ENCODE results near the gene BICD1.
"Not testable (repeated sequence)": the region's sequence is repeated elsewhere in the genome, so short reads cannot be mapped to it uniquely, and the experiment has no call there.

BICD1 gene

DNA sequence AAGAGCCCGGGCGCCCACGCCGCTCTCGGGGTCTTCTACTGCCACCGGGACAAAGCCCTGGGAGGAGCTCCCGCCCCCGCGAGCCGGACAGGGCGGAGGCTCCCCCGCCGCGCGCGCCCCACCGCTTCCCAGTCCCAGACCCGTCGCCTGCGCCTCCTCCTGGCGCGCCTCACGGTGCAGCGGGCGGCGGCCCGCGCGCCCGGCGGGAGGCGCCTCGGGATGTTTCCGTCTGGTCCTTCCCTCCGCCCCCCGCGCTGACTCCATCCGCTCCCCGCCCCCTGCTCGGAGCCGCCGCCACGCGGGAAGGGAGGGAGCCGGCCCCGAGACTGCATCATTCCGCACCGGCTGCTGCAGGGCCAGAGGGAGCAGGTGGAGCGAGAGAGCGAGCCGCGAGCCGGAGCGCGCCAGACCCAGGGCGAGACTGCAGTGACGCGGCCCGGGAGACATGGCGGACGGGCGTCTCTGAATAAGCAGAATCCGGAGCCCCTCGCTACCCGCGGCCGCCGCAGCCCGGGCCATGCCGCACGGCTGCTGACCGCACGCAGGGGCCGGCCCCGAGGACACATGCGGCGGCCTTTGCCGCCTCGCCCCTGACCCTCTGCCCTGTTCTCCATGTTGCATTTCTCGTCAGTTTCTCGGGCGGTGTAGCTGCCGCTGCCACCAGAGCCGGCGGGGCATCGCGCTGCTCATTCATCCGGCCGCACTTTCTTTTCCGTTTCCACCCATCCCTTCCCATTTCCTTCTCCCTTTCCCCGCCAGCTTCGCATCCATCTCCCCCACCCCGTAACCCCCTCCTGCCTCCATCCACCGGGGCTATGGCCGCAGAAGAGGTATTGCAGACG, at the start of gene BICD1:
BICD1 (plus strand) TSS at position 331 of the 842 bp plus-strand sequence; CDS start at position 816, 485 bp downstream.
- peak; percentile 81 for DNase-seq

GRCh38 chr12:32061033-32061432, 45.6 kb upstream of the BICD1 start:
- DNase-seq, result no peak

DNA sequence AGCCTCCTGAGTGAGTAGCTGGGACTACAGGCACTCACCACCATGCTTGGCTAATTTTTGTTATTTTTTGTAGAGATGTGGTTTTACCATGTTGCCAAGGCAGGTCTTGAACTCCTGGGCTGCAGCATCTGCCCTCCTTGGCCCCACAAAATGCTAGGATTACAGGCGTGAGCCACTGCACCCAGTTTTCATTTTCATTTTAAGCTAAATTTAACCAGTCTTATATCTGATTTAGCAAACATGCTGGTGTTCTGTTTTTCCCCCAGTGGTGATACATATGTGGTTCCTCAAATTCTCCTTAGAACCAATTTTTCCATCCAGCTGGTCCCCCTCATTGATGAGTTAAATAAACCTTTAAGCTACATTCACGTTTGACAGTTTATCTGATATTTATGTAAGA, 43.8 kb upstream of the BICD1 start:
- DNase-seq, result no peak

DNA sequence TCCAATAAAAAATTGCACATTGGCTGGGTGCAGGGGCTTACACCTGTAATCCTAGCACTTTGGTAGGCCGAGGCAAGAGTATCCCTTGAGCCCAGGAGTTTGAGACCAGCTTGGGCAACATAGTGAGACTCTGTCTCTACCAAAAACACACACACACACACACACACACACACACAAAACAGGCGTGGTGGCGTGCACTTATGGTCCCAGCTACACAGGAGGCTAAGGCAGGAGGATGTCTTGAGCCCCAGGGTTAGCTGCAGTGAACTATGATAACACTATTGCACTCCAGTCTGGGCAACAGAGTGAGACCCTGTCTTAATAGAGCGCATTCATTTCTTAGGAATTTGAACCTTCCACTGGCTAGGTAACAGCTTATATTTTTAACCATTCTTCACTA, 42.9 kb upstream of the BICD1 start:
- no peak for DNase-seq

DNA sequence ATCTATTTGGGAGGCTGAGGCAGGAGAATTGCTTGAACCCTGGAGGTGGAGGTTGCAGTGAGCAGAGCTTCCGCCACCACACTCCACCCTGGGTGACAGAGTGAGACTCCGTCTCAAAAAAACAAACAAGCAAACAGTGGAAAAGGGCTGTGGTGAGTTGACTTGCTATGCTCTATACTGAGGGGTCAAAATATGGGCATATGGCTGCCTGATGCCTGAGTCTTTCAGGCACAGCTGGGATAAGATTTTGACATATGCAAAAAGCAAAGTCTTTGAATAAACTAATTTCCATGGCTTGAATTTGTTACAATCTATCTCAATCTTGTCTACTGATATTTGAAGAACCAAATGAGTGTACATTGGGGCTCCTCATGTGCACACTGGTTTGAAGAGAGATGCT, 40.4 kb upstream of the BICD1 start:
- no peak for DNase-seq

GRCh38 chr12:32069071-32069470, 37.6 kb upstream of the BICD1 start:
- no peak for DNase-seq

DNA sequence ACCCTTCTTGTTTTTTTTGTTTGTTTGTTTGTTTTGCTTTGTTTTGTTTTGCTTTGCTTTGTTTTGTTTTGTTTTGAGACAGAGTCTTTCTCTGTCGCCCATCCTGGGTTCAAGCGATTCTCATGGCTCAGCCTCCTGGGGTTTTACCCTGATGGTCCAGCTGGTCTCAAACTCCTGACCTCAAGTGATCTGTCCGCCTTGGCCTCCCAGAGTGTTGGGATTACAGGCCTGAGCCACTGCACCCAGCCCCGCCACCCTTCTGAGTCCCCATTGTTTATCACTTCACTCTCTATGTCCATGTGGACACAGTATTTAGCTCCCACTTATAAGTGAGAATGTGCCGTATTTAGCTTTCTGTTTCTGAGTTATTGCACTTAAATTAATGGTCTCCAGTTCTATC, 36.9 kb upstream of the BICD1 start:
- no peak for DNase-seq

DNA sequence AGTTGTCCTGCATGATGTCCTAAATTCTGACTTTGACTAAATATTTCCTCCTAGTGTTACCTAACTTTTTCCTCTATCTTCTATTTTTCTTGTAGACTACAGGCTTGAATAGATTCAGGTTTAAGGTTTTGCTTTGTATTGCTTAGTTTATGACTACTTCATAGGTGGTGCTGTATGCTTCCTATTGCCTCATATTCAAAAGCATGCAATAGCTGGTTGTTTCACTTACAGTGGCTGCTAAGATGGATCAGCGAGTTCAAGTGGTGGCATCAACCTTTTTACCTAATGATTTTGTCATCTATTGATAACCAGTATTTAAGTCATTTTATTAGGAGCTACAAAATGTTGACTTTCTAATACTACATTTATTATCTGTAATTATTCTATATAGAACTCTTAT, 36.3 kb upstream of the BICD1 start:
- no peak for DNase-seq

GRCh38 chr12:32072102-32072501, 34.5 kb upstream of the BICD1 start:
- DNase-seq, result no peak

DNA sequence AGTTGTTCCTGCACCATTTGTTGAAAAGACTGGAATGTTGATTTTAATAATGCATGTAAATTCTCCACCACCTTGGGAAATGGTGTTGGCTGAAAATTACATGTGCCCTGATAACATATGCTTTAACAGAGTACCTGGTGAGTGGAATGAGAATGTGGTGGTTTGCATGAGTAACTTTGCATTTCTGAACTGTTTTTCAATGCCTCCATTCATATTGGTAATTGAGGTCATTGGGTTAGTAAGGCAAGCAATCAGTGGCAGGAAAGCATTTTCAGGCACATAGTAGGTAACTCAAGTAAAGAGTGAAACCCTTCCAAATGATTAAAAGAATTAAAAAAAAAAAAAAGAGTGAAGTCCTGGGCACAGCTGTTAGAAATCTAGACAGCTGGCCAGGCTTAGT, 32.2 kb upstream of the BICD1 start:
- DNase-seq, result no peak

DNA sequence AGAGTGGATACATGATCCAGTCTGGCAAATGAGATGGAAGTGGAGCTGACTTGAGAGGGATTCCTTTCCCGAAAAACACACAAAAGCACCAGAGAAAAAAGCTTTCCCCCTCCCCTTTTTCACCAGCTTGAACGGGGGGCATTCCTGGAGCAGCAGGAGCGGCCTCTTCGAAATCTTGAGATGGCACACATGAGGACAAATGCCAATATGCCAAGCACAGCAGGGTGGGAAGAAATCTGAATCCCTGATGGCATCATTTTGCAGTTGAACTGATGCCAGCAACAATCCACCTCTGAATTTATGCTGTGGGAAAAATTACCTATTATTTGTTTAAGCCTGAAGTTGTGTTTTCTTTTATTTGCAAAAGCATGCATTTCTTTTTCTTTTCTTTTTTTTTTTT, 29.7 kb upstream of the BICD1 start:
- no peak for DNase-seq

DNA sequence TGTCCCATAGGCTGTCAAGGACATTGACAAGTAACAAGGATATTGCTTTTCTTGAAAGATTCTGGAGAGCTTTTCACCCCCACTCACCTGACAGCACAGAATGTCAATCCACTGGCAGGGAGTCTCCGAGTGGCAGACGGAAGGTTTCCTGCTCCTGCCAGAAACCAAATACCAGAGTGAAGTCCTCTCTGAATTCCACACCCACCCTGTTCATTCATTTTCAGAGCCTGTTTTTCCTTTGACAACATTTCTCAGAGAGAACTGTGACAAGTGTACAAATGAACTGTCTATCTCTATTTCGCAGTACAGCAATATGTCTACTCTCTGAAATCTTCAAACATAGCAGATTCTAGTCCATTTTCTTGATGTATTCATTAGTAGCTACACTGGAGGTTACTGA, 26.2 kb upstream of the BICD1 start:
- no peak for DNase-seq

DNA sequence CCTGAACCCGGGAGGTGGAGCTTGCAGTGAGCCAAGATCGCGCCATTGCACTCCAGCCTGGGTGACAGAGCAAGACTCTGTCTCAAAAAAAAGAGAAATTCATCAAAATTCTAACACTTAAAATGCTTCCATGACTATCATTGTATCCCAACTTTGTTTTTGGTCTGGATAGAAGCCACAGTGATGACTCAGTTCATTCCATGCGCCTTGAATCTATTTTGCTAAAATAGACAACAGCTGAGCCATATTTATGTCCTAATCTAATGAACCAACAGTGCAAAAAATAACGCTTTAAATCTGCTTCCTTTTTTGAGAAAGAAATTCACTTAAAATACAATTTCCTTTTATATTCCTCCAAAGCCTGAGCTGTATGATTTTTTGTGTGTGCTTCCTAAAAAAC, 23.2 kb upstream of the BICD1 start:
- no peak for DNase-seq

DNA sequence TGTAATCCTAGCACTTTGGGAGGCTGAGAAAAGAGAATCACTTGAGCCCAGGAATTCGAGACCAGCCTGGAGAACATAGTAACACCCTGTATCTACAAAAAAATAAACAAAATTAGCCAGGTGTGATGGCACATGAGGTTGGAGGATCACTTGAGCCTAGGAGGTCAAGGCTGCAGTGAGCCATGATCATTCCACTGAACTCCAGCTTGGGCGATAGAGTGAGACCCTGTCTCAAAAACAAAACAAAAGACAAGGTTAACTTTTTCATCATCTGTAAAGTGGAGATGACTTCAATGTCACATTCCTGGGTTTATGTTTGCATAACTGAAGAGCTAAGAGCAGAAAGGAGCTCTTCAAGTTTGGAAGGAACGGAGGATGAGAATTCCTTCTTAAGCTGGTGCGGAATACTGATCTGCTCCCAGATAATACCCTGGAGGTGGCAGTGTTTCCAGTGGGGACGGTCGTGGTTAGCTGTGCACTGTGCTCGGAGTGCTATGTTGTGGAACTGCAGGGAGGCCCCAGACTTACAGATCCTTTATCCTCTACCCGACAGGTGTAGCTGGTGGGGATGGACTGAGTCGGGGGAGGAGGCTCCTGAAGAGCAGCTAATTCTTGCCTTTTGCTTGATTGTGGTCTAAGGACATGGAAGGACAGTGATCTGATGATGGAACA, 22.5 kb upstream of the BICD1 start:
- DNase-seq, result no peak

DNA sequence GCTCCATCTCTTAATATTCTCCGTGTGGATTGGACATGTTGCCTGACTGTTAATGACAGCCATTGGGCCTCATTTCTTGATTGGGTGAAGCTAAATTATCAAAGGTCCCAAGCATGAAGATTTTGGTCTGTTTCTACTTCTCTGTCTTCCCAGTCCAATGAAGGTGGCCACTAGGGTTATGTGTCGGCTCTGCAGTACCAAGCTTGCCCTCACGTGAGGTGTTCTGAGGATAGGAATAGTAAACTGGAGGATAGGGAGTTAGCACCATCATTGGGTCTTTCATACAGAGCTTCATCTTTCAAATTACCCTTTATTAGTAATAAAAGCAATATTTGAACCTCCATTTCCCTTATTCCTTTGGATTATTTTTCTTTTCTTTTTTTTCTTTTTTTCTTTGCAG, 21.9 kb upstream of the BICD1 start:
- DNase-seq, result no peak

- DNase-seq, result no peak
Observed at GRCh38 chr12:32087306-32087705, 19.3 kb upstream of the BICD1 start.

DNA sequence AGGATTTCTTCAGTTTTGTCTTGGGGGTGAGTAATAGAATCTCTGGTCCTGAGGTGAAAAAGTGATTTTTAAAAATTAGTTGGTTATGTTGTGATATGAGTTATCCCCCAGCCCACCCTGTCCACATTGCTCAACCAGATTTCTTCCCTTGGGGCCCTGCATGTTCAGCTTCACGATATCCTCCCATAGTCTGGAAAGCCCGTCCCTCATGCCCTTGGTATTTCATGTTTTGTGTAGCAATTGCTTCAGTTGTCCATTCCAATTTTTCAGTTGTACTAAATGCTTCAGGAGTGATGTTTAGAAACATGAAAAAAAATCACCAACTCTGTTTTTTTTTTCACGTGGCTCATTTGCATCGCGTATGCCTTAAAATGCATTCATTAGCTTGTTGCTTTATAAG, 17.5 kb upstream of the BICD1 start:
- no peak for DNase-seq

DNA sequence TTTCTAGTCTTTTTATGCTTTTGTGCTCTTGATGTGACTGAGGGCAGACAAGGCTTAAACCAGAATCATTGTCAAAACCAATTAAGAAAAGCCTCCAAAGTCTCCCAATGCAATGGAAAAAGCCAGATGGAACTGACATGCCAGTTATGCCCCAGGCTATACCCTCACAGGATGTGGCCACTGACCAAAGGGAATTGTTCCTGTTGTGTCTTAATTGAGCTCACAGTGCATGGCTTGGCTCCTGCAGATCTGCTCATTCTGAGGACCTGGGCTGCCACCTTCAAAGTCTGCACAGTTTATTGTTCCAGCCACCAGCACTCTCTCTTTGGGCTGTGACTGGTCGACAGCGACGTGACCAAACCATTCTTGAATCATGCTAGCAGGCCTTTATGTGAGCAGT, 17.1 kb upstream of the BICD1 start:
- no peak for DNase-seq

DNA sequence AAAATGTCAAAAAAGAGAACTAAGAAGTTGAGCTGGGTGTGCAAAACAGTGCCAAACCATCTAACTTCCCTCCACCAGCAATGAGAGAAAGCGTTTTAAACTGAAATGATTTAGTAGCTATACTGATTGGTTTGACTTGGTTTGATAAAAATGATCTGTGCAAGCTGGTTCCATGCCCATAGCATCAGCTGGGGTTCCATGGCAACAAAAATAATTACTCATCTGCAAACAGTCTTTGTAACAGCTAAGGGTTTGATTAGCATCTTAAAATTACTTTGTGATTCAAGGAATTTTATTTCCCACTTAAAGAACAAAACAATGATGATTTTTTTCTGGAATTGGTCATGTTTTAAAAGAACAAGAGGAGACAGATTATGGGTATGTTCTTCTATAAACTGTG, 15.0 kb upstream of the BICD1 start:
- no peak for DNase-seq

GRCh38 chr12:32098112-32098511, 8.5 kb upstream of the BICD1 start:
- no peak for DNase-seq

DNA sequence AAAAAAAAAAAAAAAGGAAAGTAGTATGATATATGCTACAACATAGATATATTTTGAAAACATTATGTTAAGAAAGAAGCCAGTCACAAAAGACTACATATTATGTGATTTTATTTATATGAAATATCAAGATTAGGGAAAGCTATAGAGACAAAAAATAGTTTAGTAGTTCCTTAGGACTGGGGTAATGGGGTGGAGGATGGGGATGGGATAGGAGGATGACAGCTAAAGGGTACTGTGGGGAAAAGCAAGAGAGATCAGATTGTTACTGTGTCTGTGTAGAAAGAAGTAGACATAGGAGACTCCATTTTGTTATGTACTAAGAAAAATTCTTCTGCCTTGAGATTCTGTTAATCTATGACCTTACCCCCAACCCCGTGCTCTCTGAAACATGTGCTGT, 7.4 kb upstream of the BICD1 start:
- DNase-seq, result not testable (repeated sequence)

DNA sequence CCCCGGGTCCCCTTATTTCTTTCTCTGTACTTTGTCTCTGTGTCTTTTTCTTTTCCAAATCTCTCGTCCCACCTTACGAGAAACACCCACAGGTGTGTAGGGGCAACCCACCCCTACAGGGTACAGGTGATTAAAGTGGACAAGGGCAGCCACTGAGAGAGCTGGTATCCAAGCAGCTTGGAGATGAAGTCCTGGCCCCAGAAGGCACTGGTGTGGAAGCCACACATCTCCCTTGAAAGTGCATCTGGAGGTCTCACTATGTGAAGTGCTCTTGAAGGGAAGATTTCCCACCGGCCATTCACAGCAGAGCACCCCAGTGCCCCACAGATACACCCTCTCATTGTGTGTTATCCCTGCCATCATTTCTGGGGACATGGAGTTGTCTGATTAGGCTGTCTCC, 6.3 kb upstream of the BICD1 start:
- DNase-seq, result no peak

GRCh38 chr12:32100888-32101287, 5.8 kb upstream of the BICD1 start:
- no peak for DNase-seq

- DNase-seq, result no peak
Observed at GRCh38 chr12:32102234-32102633, 4.4 kb upstream of the BICD1 start.

Measured in NCI-H446 treated with DMSO at 0.1 percent for 48 hours (cell line).